Measurements from ENCODE around the gene MFSD12. TPM values are rescaled to one million over a fixed set of nuclear protein-coding genes. Genes with fewer than 3 reads are reported as not detected.
A peak's percentile ranks its signal among the peaks of the same experiment; 100 is the strongest.

MFSD12 gene
- total and polyA plus RNA-seq, 4 donors: 25.5 to 78.4 (median 62.2) TPM

- H3K4me3 ChIP-seq: peak overlapping the region; percentile 86
- no peak for TF ChIP-seq CTCF (IDR thresholded peaks at IDR 0.05; ENCODE audit: control extremely low read depth, extremely low read depth)
- peaks cover 0 to 18% (median 8%) of the 10 kb centered on the region in 5 donors for H3K4me1 ChIP-seq (ENCODE audit: control insufficient read depth in 5 of 5, insufficient read depth in 5 of 5, low read length in 5 of 5)
- H3K27me3 ChIP-seq (ENCODE audit: control insufficient read depth in 3 of 3, insufficient read depth in 3 of 3, low read length in 2 of 3): no peaks in the 10 kb centered on the region
- ATAC-seq (ENCODE audit: insufficient read depth, low FRiP score): peak; percentile 2
- H3K36me3 ChIP-seq (ENCODE audit: control insufficient read depth in 4 of 4, insufficient read depth in 4 of 4, low read length in 4 of 4): peaks cover 0 to 9% (median 7%) of the 10 kb centered on the region in 4 donors
- WGBS, 2 donors: 1% methylated on average over 58 to 60 of the region's 60 CpGs
- H3K27ac ChIP-seq (ENCODE audit: low read depth in 1 of 2, low read length in 1 of 2): peak overlapping the region; percentile 55 to 79
- no peak for DNase-seq
- H3K9me3 ChIP-seq (ENCODE audit: control insufficient read depth in 4 of 4, insufficient read depth in 3 of 4, low read length in 3 of 4): no peaks in the 10 kb centered on the region
- H3K9ac ChIP-seq (ENCODE audit: insufficient read depth in 1 of 2, low read length in 2 of 2): peak overlapping the region; percentile 28 to 46
These were observed 15.9 kb upstream of the MFSD12 start for GRCh38 chr19:3573162-3573857.

DNA sequence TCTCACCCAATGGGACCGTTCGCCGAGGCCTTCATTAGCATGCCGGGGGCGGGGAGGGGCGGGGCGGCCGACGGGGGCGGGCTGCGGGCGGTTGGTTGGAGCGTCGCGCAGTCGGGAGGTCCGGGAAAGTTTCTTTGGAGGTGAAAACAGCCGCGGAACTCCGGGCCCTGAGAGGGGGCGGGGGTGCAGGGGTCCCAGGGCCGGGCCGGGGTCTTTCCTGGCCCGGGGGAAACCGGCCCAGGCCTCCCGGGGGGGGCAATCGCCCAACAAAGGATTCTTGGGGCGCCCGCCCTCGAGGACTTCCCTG lies 15.4 kb upstream of the MFSD12 start, which contains the start of gene HMG20B:
TSS of gene HMG20B (plus strand) at position 90 of the 307 bp plus-strand sequence. CDS start 366 bp downstream, outside the sequence.
- no peak for TF ChIP-seq CTCF (IDR thresholded peaks at IDR 0.05; ENCODE audit: control extremely low read depth, extremely low read depth)
- H3K27ac ChIP-seq (ENCODE audit: low read depth in 1 of 2, low read length in 1 of 2): peak within 1 kb of the TSS; percentile 55 to 79
- no peaks in the 10 kb centered on the region for H3K27me3 ChIP-seq (ENCODE audit: control insufficient read depth in 3 of 3, insufficient read depth in 3 of 3, low read length in 2 of 3)
- peak within 1 kb of the TSS; percentile 86 for H3K4me3 ChIP-seq
- peaks cover 0 to 18% (median 8%) of the 10 kb centered on the region in 5 donors for H3K4me1 ChIP-seq (ENCODE audit: control insufficient read depth in 5 of 5, insufficient read depth in 5 of 5, low read length in 5 of 5)
- DNase-seq (no peak), ATAC-seq (ENCODE audit: insufficient read depth, low FRiP score) (no peak)
- H3K9ac ChIP-seq (ENCODE audit: insufficient read depth in 1 of 2, low read length in 2 of 2): peak within 1 kb of the TSS; percentile 46 to 70
- peaks cover 0 to 8% (median 5%) of the 10 kb centered on the region in 4 donors for H3K36me3 ChIP-seq (ENCODE audit: control insufficient read depth in 4 of 4, insufficient read depth in 4 of 4, low read length in 4 of 4)
- WGBS, 2 donors: 1% methylated on average over 26 to 30 of the region's 30 CpGs
- H3K9me3 ChIP-seq (ENCODE audit: control insufficient read depth in 4 of 4, insufficient read depth in 3 of 4, low read length in 3 of 4): no peaks in the 10 kb centered on the region

- Histone ChIP-seq H3K9ac (ENCODE audit: insufficient read depth in 1 of 2, low read length in 2 of 2) (peak overlapping the region; percentile 41 to 70), H3K27me3 (ENCODE audit: control insufficient read depth in 3 of 3, insufficient read depth in 3 of 3, low read length in 2 of 3) (no peaks in the 10 kb centered on the region), H3K4me3 (no peak overlapping the region), H3K36me3 (ENCODE audit: control insufficient read depth in 4 of 4, insufficient read depth in 4 of 4, low read length in 4 of 4) (peaks cover 0 to 8% (median 5%) of the 10 kb centered on the region in 4 donors), H3K27ac (ENCODE audit: low read depth in 1 of 2, low read length in 1 of 2) (peak overlapping the region in 1 of 2 donors; percentile 13), H3K4me1 (ENCODE audit: control insufficient read depth in 5 of 5, insufficient read depth in 5 of 5, low read length in 5 of 5) (peaks cover 0 to 18% (median 8%) of the 10 kb centered on the region in 5 donors), H3K9me3 (ENCODE audit: control insufficient read depth in 4 of 4, insufficient read depth in 3 of 4, low read length in 3 of 4) (no peaks in the 10 kb centered on the region)
- peak; percentile 94 for ATAC-seq (ENCODE audit: insufficient read depth, low FRiP score)
- TF ChIP-seq CTCF (IDR thresholded peaks at IDR 0.05; ENCODE audit: control extremely low read depth, extremely low read depth): no peak
- 2 to 3% methylated on average over 47 to 48 of the region's 48 CpGs for WGBS, 2 donors
- peak; percentile 100 for DNase-seq
These were observed 14.9 kb upstream of the MFSD12 start for GRCh38 chr19:3572132-3572854.

Measured in lung (tissue), 12 donors.